Activated CD4-positive, alpha-beta T cell treated with anti-CD3 and anti-CD28 coated beads for 36 hours (primary cell): ENCODE data around the gene TMUB2. TPM values are rescaled to one million over a fixed set of nuclear protein-coding genes. Genes with fewer than 3 reads are reported as not detected.
"Not testable (repeated sequence)": the region's sequence is repeated elsewhere in the genome, so short reads cannot be mapped to it uniquely, and the experiment has no call there.

Experiments used
- ATAC-seq: fragments of 200-7000 bp; cut with Tn5 transposase; one replicate; pipeline ENCODE4 v1.10.0; 2021; ENCODE audit warnings: mild to moderate bottlenecking, moderate library complexity
- CTCF ChIA-PET: fragments of 350-600 bp; sonication (Branson Sonifier 250); formaldehyde crosslinking; loops from one replicate; lab custom pipeline; 2021; ENCODE audit warnings: antibody characterized with exemption; lab: Charles Lee
- POLR2A ChIA-PET: fragments of 350-600 bp; sonication (Branson Sonifier 250); formaldehyde crosslinking; loops from one replicate; lab custom pipeline; 2021; ENCODE audit warnings: antibody characterized with exemption, inconsistent platforms; lab: Charles Lee
- DNase-seq: peaks from one replicate; pipeline ENCODE4 v3.0.0-alpha.2; 2020
- H3K27ac Mint-ChIP-seq: one replicate; pipeline ENCODE4 v1.8.0; 2021; ENCODE audit warnings: mixed read lengths
- H3K27me3 Mint-ChIP-seq: one replicate; pipeline ENCODE4 v1.8.0; 2021; ENCODE audit warnings: mixed read lengths
- H3K36me3 Mint-ChIP-seq: one replicate; pipeline ENCODE4 v1.8.0; 2021; ENCODE audit warnings: low read depth, mixed read lengths
- H3K4me1 Mint-ChIP-seq: one replicate; pipeline ENCODE4 v1.8.0; 2021; ENCODE audit warnings: mixed read lengths
- H3K4me3 Mint-ChIP-seq: one replicate; pipeline ENCODE4 v1.8.0; 2021; ENCODE audit warnings: mild to moderate bottlenecking, moderate library complexity, mixed read lengths
- H3K9me3 Mint-ChIP-seq: one replicate; pipeline ENCODE4 v1.8.0; 2021; ENCODE audit warnings: low read depth, mixed read lengths
- intact Hi-C, 2 experiments: fragments of 100-400 bp; cut with DNase I in 1 of 2; cut with micrococcal nuclease in 1 of 2; formaldehyde crosslinking; loops; one replicate each; pipeline versions ENCODE4 v1.14.2 to v1.15.1; 2022 to 2024; cut with DNase I, micrococcal nuclease
- total RNA-seq, 2 experiments: library from RNA; stranded (reverse); gene quantifications; one replicate each; pipeline ENCODE4 v1.2.3, GENCODE V29; 2021

TMUB2 gene
- total RNA-seq: 10 to 100 TPM; 19.8 to 20.3 TPM

GRCh38 chr17:44186307-44187130, at the start of gene TMUB2:
Gene TMUB2, plus strand, starts transcription at chr17:44186972. Its CDS starts 737 bp downstream, at chr17:44187709.
- Mint-ChIP-seq H3K27ac (peak within 1 kb of the TSS; percentile 100), H3K27me3 (no peaks in the 10 kb centered on the region), H3K9me3 (no peaks in the 10 kb centered on the region), H3K4me1 (peaks cover 32% of the 10 kb centered on the region), H3K4me3 (peak within 1 kb of the TSS; percentile 99), H3K36me3 (peaks cover 25% of the 10 kb centered on the region)
- peak; percentile 100 for DNase-seq
- intact Hi-C loops: loop anchor here (1.0 to 5.0 kb wide), 17 partner anchors 13 to 975 kb away; partner anchors contain the start of genes HDAC5 (in 2 of the 2), HROB (in 2 of the 2), ATXN7L3 (in 1 of the 2) and G6PC3 (in 1 of the 2)
- ChIA-PET POLR2A (interaction anchor here (0.6 to 2.9 kb wide), 8 partner anchors 10 to 176 kb away, joined by 3 to 20 read pairs (median 6); partner anchors contain the start of gene HDAC5), CTCF (interaction anchor here (0.5 to 2.8 kb wide), 22 partner anchors 12 to 875 kb away, joined by 3 to 28 read pairs (median 4); partner anchors contain the start of genes GRN, HDAC5 and HROB)
- ATAC-seq: peak; percentile 92

- H3K27ac Mint-ChIP-seq: peak overlapping the region; percentile 78
- peak; percentile 91 for DNase-seq
- intact Hi-C loops: loop anchor here in 1 of 2 experiments (1.0 kb wide), 1 partner anchor 207 kb away; the partner anchor contains the start of gene GRN
- no peaks in the 10 kb centered on the region for H3K9me3 Mint-ChIP-seq
- peaks cover 2% of the 10 kb centered on the region for H3K27me3 Mint-ChIP-seq
- H3K4me1 Mint-ChIP-seq: peaks cover 24% of the 10 kb centered on the region
- ChIA-PET POLR2A (interaction anchor here (0.6 to 1.8 kb wide), 4 partner anchors 14 to 268 kb away, joined by 5 to 13 read pairs (median 6); partner anchors contain the start of genes HDAC5 and TMUB2), CTCF (interaction anchor here (0.6 to 1.8 kb wide), 8 partner anchors 11 to 1129 kb away, joined by 3 to 7 read pairs (median 4); partner anchors contain the start of genes HDAC5 and MPP2)
- ATAC-seq: peak; percentile 84
- H3K36me3 Mint-ChIP-seq: no peaks in the 10 kb centered on the region
- peak overlapping the region; percentile 58 for H3K4me3 Mint-ChIP-seq
Measured at GRCh38 chr17:44137891-44138709, 48.7 kb upstream of the TMUB2 start.

DNA sequence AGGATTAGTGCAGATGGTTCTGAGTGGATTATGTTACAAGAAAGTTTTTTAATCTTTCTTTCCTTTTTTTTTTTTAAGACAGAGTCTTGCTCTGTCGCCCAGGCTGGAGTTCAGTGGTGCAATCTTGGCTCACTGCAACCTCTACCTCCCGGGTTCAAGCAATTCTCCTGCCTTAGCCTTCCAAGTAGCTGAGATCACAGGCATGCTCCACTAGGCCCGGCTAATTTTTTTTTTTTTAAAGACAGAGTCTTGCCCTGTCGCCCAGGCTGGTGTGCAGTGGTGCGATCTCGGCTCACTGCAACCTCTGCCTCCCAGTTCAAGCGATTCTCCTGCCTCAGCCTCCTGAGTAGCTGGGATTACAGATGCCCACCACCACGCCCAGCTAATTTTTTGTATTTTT, 42.9 kb upstream of the TMUB2 start:
- not testable (repeated sequence) for H3K27ac Mint-ChIP-seq, ATAC-seq, H3K4me1 Mint-ChIP-seq, H3K4me3 Mint-ChIP-seq, H3K9me3 Mint-ChIP-seq, H3K27me3 Mint-ChIP-seq, DNase-seq
- ChIA-PET POLR2A (interaction anchor here (0.7 to 1.0 kb wide), 3 partner anchors 23 to 81 kb away, joined by 3 to 7 read pairs (median 7); no protein-coding TSS in a partner anchor), CTCF (interaction anchor here (0.8 to 2.1 kb wide), 3 partner anchors 24 to 298 kb away, joined by 4 to 8 read pairs (median 7); no protein-coding TSS in a partner anchor)
- peaks cover 26% of the 10 kb centered on the region for H3K36me3 Mint-ChIP-seq
- intact Hi-C loops: loop anchor here in 1 of 2 experiments (5.0 kb wide), 2 partner anchors 358 to 918 kb away; partner anchors contain the start of genes GPATCH8 and NMT1

- intact Hi-C loops: loop anchor here in 1 of 2 experiments (5.0 kb wide), 2 partner anchors 357 to 917 kb away; partner anchors contain the start of genes GPATCH8 and NMT1
- POLR2A ChIA-PET: no interaction called here
Measured at GRCh38 chr17:44144966-44145739, 41.6 kb upstream of the TMUB2 start.

DNA sequence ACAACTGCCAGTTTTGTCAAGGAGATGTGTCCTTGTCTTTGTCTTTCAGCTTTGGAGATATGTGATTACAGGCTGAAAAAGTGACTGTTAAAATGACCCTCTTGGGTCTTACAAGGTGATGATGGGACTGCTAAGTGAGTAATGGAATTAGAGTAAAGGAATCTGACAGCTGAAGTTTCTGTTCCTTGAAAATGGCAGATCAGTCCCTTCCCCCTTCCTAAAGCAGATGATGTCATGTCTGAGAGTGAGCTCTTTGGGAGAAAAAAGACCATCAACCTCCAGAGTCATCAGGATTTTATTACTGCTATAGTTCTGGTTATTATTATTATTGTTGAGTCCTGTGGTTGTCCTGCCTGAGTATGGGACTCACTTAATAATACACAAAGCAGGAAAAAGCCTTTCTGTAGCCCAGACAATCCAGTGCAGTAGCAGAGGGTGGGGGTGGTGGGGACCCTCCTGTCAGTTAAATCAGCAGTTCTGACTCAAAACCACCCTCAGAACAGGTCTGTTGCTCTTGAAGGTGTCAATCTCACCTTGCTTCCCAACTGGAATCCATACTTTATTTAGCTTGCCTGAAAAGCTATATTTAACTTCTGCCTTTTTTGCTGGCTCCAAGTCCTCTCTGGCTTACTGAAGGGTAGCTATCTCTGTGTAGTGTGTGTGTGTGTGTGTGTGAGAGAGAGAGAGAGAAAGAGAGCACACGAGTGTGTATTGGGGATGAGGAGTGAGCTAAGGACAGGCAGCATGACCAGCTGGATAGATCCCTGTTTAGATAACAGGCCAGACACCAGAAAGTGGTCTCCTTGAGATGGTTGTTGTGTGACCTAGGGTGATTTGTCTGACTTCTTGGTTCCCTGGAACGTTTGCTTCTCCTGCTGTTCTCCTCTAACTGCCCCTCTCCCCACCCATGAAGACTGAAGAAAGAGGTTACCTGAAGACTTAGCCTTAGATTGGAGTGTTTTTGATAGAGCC, 40.1 kb upstream of the TMUB2 start:
- ATAC-seq (no peak), DNase-seq (no peak)
- Mint-ChIP-seq H3K27ac (no peak overlapping the region), H3K4me1 (peaks cover 5% of the 10 kb centered on the region), H3K4me3 (no peak overlapping the region), H3K36me3 (peaks cover 38% of the 10 kb centered on the region), H3K27me3 (no peaks in the 10 kb centered on the region), H3K9me3 (no peaks in the 10 kb centered on the region)
- POLR2A ChIA-PET: interaction anchor here (0.7 kb wide), 1 partner anchor 103 kb away, joined by 3 read pairs; no protein-coding TSS in a partner anchor
- intact Hi-C loops: no loop called here
- CTCF ChIA-PET: interaction anchor here (0.6 to 1.5 kb wide), 4 partner anchors 13 to 1107 kb away, joined by 4 to 6 read pairs (median 5); no protein-coding TSS in a partner anchor

More at GRCh38 chr17:44144966-44145739, 41.6 kb upstream of the TMUB2 start:
- Mint-ChIP-seq H3K36me3 (peaks cover 33% of the 10 kb centered on the region), H3K4me3 (no peak overlapping the region), H3K4me1 (peaks cover 9% of the 10 kb centered on the region), H3K27me3 (no peaks in the 10 kb centered on the region), H3K9me3 (no peaks in the 10 kb centered on the region), H3K27ac (no peak overlapping the region)
- no peak for DNase-seq
- CTCF ChIA-PET: interaction anchor here (0.9 to 1.9 kb wide), 3 partner anchors 23 to 102 kb away, joined by 3 to 7 read pairs (median 4); no protein-coding TSS in a partner anchor
- no peak for ATAC-seq

DNA sequence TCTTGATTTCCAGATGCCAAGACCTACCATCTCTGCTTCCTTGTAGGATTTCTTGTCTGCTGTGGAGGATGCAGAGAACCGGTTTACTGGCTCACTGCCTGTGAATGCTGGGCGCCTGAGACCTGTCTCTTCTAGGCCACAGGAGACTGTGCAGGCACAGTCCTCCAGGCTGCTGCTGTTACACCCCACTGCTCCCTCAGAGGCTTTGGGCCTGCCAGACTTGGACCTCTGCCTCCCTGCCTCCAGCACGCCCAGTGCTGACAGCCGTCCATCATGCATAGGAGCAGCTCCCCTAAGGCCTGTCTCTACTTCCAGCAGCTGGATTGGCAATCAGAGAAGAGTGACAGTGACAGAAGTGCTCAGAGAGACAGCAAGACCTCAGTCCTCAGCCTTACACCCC, 39.0 kb upstream of the TMUB2 start:
- peaks cover 40% of the 10 kb centered on the region for H3K36me3 Mint-ChIP-seq
- ATAC-seq (no peak), DNase-seq (no peak)
- intact Hi-C loops: no loop called here
- ChIA-PET POLR2A (no interaction called here), CTCF (interaction anchor here (0.6 kb wide), 1 partner anchor 423 kb away, joined by 3 read pairs; no protein-coding TSS in a partner anchor)
- H3K27me3 Mint-ChIP-seq: no peaks in the 10 kb centered on the region
- H3K27ac Mint-ChIP-seq: no peak overlapping the region
- peaks cover under 1% of the 10 kb centered on the region for H3K4me1 Mint-ChIP-seq
- no peak overlapping the region for H3K4me3 Mint-ChIP-seq
- H3K9me3 Mint-ChIP-seq: no peaks in the 10 kb centered on the region

DNA sequence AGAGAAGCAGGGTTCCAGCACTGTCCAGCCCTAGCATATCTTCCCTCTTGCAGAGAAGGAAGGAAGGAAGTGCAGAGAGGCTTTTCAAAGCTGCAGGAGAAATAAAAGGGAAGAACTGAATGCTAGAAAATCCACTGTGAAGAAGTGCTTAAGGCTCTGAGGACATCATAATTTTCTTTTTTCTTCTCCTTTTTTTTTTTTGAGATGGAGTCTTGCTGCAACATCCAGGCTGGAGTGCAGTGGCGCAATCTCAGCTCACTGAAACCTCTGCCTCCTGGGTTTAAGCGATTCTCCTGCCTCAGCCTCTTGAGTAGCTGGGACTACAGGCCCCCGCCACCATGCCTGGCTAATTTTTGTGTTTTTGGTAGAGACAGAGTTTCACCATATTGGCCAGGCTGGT, 37.7 kb upstream of the TMUB2 start:
- ChIA-PET CTCF (interaction anchor here (0.8 to 1.1 kb wide), 3 partner anchors 10 to 25 kb away, joined by 4 read pairs; partner anchors contain the start of gene HDAC5), POLR2A (interaction anchor here (0.6 to 0.9 kb wide), 2 partner anchors 25 to 58 kb away, joined by 3 read pairs; partner anchors contain the start of gene HDAC5)
- ATAC-seq, DNase-seq, H3K27me3 Mint-ChIP-seq, H3K27ac Mint-ChIP-seq, H3K4me1 Mint-ChIP-seq, H3K9me3 Mint-ChIP-seq, intact Hi-C loops, H3K4me3 Mint-ChIP-seq: not testable (repeated sequence)
- H3K36me3 Mint-ChIP-seq: peaks cover 42% of the 10 kb centered on the region

- ATAC-seq: no peak
- ChIA-PET CTCF (interaction anchor here (0.8 to 2.7 kb wide), 11 partner anchors 8 to 251 kb away, joined by 3 to 15 read pairs (median 4); partner anchors contain the start of genes FAM171A2 and HDAC5), POLR2A (interaction anchor here (1.1 kb wide), 1 partner anchor 65 kb away, joined by 9 read pairs; no protein-coding TSS in a partner anchor)
- peaks cover 44% of the 10 kb centered on the region for H3K36me3 Mint-ChIP-seq
- intact Hi-C loops: no loop called here
- H3K9me3 Mint-ChIP-seq: no peaks in the 10 kb centered on the region
- H3K27me3 Mint-ChIP-seq: no peaks in the 10 kb centered on the region
- no peak overlapping the region for H3K4me3 Mint-ChIP-seq
- no peak overlapping the region for H3K27ac Mint-ChIP-seq
- no peak for DNase-seq
- H3K4me1 Mint-ChIP-seq: no peaks in the 10 kb centered on the region
Measured at GRCh38 chr17:44149750-44150329, 36.9 kb upstream of the TMUB2 start.

DNA sequence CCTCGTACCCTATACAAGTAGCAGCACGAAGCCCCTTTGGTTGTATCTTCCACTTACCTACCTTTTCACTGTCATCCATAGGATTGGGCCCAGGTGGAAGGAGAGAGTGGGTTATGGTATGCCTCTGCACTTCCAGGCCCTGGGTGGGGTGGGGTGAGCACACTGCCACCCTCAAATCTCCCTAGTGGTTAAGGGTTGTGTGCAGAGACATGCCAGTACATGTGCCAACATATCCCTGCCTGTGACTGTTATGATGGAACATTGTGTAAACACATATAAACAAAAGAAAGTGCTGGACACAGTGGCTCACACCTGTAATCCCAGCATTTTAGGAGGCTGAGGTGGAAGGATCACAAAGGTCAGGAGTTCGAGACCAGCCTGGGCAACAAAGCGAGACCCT, 33.9 kb upstream of the TMUB2 start:
- POLR2A ChIA-PET: no interaction called here
- no peak overlapping the region for H3K4me3 Mint-ChIP-seq
- CTCF ChIA-PET: no interaction called here
- peaks cover 33% of the 10 kb centered on the region for H3K36me3 Mint-ChIP-seq
- no peaks in the 10 kb centered on the region for H3K27me3 Mint-ChIP-seq
- DNase-seq (no peak), ATAC-seq (no peak)
- no peaks in the 10 kb centered on the region for H3K9me3 Mint-ChIP-seq
- intact Hi-C loops: no loop called here
- H3K4me1 Mint-ChIP-seq: no peaks in the 10 kb centered on the region
- H3K27ac Mint-ChIP-seq: no peak overlapping the region
